Osteoblast (primary cell): Measurements from ENCODE around the gene KIAA0825. TPM values are rescaled to one million over a fixed set of nuclear protein-coding genes. Genes with fewer than 3 reads are reported as not detected.
"Not testable (repeated sequence)": the region's sequence is repeated elsewhere in the genome, so short reads cannot be mapped to it uniquely, and the experiment has no call there.

Source experiments
- DNase-seq: peaks from one replicate; pipeline ENCODE4 v3.0.0; 2011; ENCODE audit warnings: low spot score, mixed read lengths; ENCODE audit not compliant: insufficient read length; ENCODE audit errors: missing footprints
- H2AFZ ChIP-seq: 2 replicates; pipeline ENCODE4 v1.6.0; 2011; ENCODE audit warnings: mild to moderate bottlenecking, low read length
- H3K27ac ChIP-seq: 2 replicates; pipeline ENCODE4 v1.5.1; 2011; ENCODE audit warnings: mild to moderate bottlenecking, low read depth, low read length, moderate library complexity
- H3K27me3 ChIP-seq: 2 replicates; pipeline ENCODE4 v1.6.0; 2012; ENCODE audit warnings: mild to moderate bottlenecking, control low read depth, inconsistent platforms, low read length, moderate library complexity; ENCODE audit not compliant: insufficient read depth
- H3K36me3 ChIP-seq: 2 replicates; pipeline ENCODE4 v1.5.1; 2011; ENCODE audit warnings: mild to moderate bottlenecking, low read length, control low read depth, moderate library complexity; ENCODE audit not compliant: insufficient read depth
- H3K4me1 ChIP-seq: 2 replicates; pipeline ENCODE4 v1.5.1; 2011; ENCODE audit warnings: mild to moderate bottlenecking, low read length, control low read depth, moderate library complexity; ENCODE audit not compliant: insufficient read depth
- H3K4me2 ChIP-seq: 2 replicates; pipeline ENCODE4 v1.6.0; 2011; ENCODE audit warnings: mild to moderate bottlenecking, low read length; ENCODE audit not compliant: insufficient read depth
- H3K4me3 ChIP-seq: fragments of 200-600 bp; sonication (generic); 3 replicates; pipeline ENCODE4 v1.5.1; 2012; ENCODE audit warnings: mild to moderate bottlenecking, low read length, inconsistent platforms; ENCODE audit not compliant: insufficient read depth
- H3K79me2 ChIP-seq: 2 replicates; pipeline ENCODE4 v1.6.0; 2012; ENCODE audit warnings: mild to moderate bottlenecking, low read length, control low read depth, inconsistent platforms; ENCODE audit not compliant: insufficient read depth
- H3K9me3 ChIP-seq: 2 replicates; pipeline ENCODE4 v1.5.1; 2011; ENCODE audit warnings: low read depth, low read length, control low read depth
- H4K20me1 ChIP-seq: 2 replicates; pipeline ENCODE4 v1.6.0; 2012; ENCODE audit warnings: mild to moderate bottlenecking, low read length, control low read depth; ENCODE audit not compliant: insufficient read depth
- CTCF ChIP-seq: IDR thresholded peaks from 2 replicates; pipeline ENCODE4 v1.5.1; 2011; ENCODE audit warnings: mild to moderate bottlenecking, low read depth, low read length, moderate library complexity; ENCODE audit errors: extremely low read depth
- total RNA-seq: library from RNA; depleted of rRNA; stranded (reverse); fragments of >200 nt; gene quantifications from 2 replicates; pipeline ENCODE4 v1.2.3, GENCODE V29; 2012

Gene KIAA0825
- total RNA-seq, 1 donor: 8.0 TPM

GRCh38 chr5:94577466-94578245 lies 40.7 kb downstream of the KIAA0825 start:
- Histone ChIP-seq H2AFZ (no peak overlapping the region), H3K79me2 (no peaks in the 10 kb centered on the region), H4K20me1 (no peaks in the 10 kb centered on the region), H3K4me2 (no peak overlapping the region), H3K36me3 (no peaks in the 10 kb centered on the region), H3K4me1 (no peaks in the 10 kb centered on the region), H3K9me3 (no peaks in the 10 kb centered on the region), H3K4me3 (no peak overlapping the region), H3K27me3 (no peaks in the 10 kb centered on the region), H3K27ac (no peak overlapping the region)
- no peak for TF ChIP-seq CTCF
- no peak for DNase-seq

GRCh38 chr5:94575196-94575595 lies 43.2 kb downstream of the KIAA0825 start:
- Histone ChIP-seq H3K4me1 (no peaks in the 10 kb centered on the region), H3K79me2 (no peaks in the 10 kb centered on the region), H3K27me3 (no peaks in the 10 kb centered on the region), H3K27ac (no peak overlapping the region), H3K9me3 (no peaks in the 10 kb centered on the region), H3K4me2 (no peak overlapping the region), H3K4me3 (no peak overlapping the region), H4K20me1 (no peaks in the 10 kb centered on the region), H2AFZ (no peak overlapping the region), H3K36me3 (no peaks in the 10 kb centered on the region)
- DNase-seq: no peak
- TF ChIP-seq CTCF: no peak

- H4K20me1 ChIP-seq, H3K27me3 ChIP-seq, DNase-seq, H3K27ac ChIP-seq, H3K36me3 ChIP-seq, H3K79me2 ChIP-seq, H3K9me3 ChIP-seq, H3K4me2 ChIP-seq, H3K4me1 ChIP-seq, H2AFZ ChIP-seq, H3K4me3 ChIP-seq: not testable (repeated sequence)
Observed at GRCh38 chr5:94573349-94573748, 45.1 kb downstream of the KIAA0825 start.

GRCh38 chr5:94571415-94571814 lies 47.0 kb downstream of the KIAA0825 start:
- Histone ChIP-seq H3K9me3 (no peaks in the 10 kb centered on the region), H3K27me3 (no peaks in the 10 kb centered on the region), H4K20me1 (no peaks in the 10 kb centered on the region), H3K36me3 (no peaks in the 10 kb centered on the region), H3K27ac (no peak overlapping the region), H3K79me2 (no peaks in the 10 kb centered on the region), H3K4me1 (no peaks in the 10 kb centered on the region), H3K4me3 (no peak overlapping the region), H3K4me2 (no peak overlapping the region), H2AFZ (no peak overlapping the region)
- no peak for TF ChIP-seq CTCF
- DNase-seq: no peak
